ENCODE results near the gene NYNRIN. TPM values are rescaled to one million over a fixed set of nuclear protein-coding genes. Genes with fewer than 3 reads are reported as not detected.

Gene NYNRIN
- polyA plus RNA-seq, 3 donors = 0.18 to 0.84 (median 0.40) TPM

DNA sequence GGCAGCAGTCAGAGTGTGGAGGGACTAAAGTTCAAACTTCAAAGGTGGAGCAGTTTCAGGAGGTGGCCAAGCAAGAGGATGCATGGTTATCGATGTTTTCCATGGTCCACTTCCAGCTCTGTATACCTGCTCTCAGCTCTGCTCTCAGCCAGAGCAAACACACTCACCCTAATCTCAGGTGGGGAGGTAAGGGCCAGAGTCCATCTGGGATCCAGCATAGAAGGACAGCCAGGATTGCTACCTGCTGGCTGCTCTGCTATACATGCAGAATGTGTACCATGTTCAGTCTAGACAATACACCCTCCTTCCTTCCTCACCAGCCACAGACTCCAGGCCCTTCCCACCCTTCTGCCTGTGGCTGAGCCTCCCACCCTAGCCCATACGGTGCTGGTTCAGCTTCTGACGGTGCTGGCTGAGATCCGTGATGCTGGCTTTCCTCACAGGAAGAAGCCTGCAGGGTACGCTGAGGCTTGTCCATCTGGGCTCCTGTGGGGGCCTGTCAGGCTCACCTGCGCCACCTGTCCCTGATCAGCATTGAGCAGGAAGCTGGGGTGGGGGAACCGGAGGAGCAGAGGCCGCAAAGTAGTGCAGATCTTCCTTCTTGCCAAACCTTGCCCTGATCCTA lies 28.2 kb downstream of the NYNRIN start:
- WGBS (ENCODE audit: insufficient coverage) = 0% methylated on average over 2 of the region's 8 CpGs
- H3K36me3 Mint-ChIP-seq = peaks cover 6 to 11% of the 10 kb centered on the region in 2 donors
- intact Hi-C loops (cut with micrococcal nuclease) = no loop called here
- Histone ChIP-seq H3K79me2 (ENCODE audit: insufficient read depth, low read length) (peaks cover 21% of the 10 kb centered on the region), H3K9me3 (replicated peaks in 1 of 2; ENCODE audit: control insufficient read depth in 1 of 2, insufficient read depth in 1 of 2, low read length in 2 of 2) (no peaks in the 10 kb centered on the region), H3K27me3 (ENCODE audit: control insufficient read depth in 2 of 2, insufficient read depth in 2 of 2, low read length in 2 of 2) (no peaks in the 10 kb centered on the region), H2AFZ (ENCODE audit: insufficient read depth, low read depth, low read length, poor library complexity, severe bottlenecking) (no peak overlapping the region), H3K27ac (ENCODE audit: low read depth in 1 of 2, low read length in 2 of 2) (no peak overlapping the region), H4K20me1 (ENCODE audit: insufficient read depth, low read length) (peaks cover 17% of the 10 kb centered on the region), H3K4me2 (replicated peaks; ENCODE audit: extremely low read depth, low read length, poor library complexity, severe bottlenecking) (no peak overlapping the region), H3K4me1 (ENCODE audit: control insufficient read depth in 1 of 2, insufficient read depth in 2 of 2, low read length in 2 of 2) (peaks cover 31 to 46% of the 10 kb centered on the region in 2 donors), H3K9ac (ENCODE audit: insufficient read depth, low read length, poor library complexity, severe bottlenecking) (no peak overlapping the region), H3K36me3 (replicated peaks in 1 of 2; ENCODE audit: control insufficient read depth in 1 of 2, insufficient read depth in 2 of 2, low read length in 2 of 2) (peaks cover 2% of the 10 kb centered on the region in 2 donors), H3K4me3 (replicated peaks in 1 of 3; ENCODE audit: low read depth in 2 of 3, low read length in 3 of 3) (no peak overlapping the region)
- H3K27me3 Mint-ChIP-seq (ENCODE audit: low read depth in 3 of 3) = peaks cover 5 to 9% (median 9%) of the 10 kb centered on the region in 3 donors
- H3K4me1 Mint-ChIP-seq = peaks cover 31% of the 10 kb centered on the region
- TF ChIP-seq, protein P1, sequence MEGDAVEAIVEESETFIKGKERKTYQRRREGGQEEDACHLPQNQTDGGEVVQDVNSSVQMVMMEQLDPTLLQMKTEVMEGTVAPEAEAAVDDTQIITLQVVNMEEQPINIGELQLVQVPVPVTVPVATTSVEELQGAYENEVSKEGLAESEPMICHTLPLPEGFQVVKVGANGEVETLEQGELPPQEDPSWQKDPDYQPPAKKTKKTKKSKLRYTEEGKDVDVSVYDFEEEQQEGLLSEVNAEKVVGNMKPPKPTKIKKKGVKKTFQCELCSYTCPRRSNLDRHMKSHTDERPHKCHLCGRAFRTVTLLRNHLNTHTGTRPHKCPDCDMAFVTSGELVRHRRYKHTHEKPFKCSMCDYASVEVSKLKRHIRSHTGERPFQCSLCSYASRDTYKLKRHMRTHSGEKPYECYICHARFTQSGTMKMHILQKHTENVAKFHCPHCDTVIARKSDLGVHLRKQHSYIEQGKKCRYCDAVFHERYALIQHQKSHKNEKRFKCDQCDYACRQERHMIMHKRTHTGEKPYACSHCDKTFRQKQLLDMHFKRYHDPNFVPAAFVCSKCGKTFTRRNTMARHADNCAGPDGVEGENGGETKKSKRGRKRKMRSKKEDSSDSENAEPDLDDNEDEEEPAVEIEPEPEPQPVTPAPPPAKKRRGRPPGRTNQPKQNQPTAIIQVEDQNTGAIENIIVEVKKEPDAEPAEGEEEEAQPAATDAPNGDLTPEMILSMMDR (IDR thresholded peaks at IDR 0.05) = no peak
- H3K27ac Mint-ChIP-seq = peak overlapping the region in 1 of 7 donors; percentile 18
- no peak for DNase-seq
- H3K9me3 Mint-ChIP-seq = no peaks in the 10 kb centered on the region
- H3K4me3 Mint-ChIP-seq = no peak overlapping the region

DNA sequence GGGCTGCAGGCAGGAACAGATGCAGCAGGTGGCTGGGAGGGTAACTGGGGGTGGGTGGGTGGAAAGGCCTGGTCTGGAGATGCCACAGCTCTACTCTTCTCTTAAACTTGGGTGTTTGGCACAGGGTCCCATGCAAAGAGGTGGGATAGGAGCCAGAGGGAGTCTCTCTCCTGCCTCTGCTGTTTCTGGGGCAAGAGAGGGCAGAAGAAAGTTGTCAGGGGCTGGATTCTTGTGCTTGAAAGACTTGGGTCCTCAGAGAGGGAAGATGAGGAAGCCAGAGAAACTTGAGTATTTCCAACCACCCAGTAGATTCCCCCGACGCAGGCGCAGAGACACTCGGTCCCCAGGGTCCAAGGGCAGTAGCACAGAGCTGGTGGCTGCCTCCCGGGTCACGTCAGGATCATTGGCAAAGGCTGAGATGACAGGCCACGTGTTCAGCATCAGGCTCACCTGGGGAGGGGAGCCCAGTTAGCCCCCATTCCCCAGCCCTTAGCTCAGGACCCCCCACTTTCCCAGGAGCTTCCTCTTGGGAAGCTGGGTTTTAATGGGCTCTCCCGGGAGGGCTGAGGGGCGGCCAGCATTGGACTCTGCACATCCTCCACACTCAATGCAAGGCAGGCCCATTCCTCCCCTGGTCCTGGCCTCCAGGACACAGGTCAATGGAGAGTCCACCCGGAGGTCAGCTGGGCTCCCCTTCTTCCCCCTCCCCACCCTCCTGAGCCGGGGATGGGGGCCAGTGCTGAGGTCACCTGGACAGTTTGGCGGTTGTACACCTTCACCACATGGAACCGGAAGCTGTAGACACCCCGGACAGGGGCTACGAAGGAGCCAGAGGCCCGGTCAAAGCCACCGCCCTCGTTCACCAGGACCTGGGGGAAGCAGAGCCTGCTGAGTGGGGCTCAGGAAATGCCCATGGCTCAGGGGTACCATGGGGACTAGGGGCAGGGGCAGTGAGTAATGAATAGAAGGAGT lies 29.0 kb downstream of the NYNRIN start:
- no peak for DNase-seq
- Mint-ChIP-seq H3K27ac (no peak overlapping the region), H3K4me1 (peaks cover 34% of the 10 kb centered on the region), H3K27me3 (ENCODE audit: low read depth in 3 of 3) (peaks cover 5 to 9% (median 9%) of the 10 kb centered on the region in 3 donors), H3K9me3 (no peaks in the 10 kb centered on the region), H3K4me3 (no peak overlapping the region), H3K36me3 (peaks cover 12 to 19% of the 10 kb centered on the region in 2 donors)
- H2AFZ ChIP-seq (ENCODE audit: insufficient read depth, low read depth, low read length, poor library complexity, severe bottlenecking) = no peak overlapping the region
- H3K27ac ChIP-seq (ENCODE audit: low read depth in 1 of 2, low read length in 2 of 2) = no peak overlapping the region
- TF ChIP-seq, protein P1 (IDR thresholded peaks at IDR 0.05) = no peak
- H3K4me3 ChIP-seq (replicated peaks in 1 of 3; ENCODE audit: low read depth in 2 of 3, low read length in 3 of 3) = no peak overlapping the region
- intact Hi-C loops (cut with micrococcal nuclease) = no loop called here
- H4K20me1 ChIP-seq (ENCODE audit: insufficient read depth, low read length) = peaks cover 25% of the 10 kb centered on the region
- H3K36me3 ChIP-seq (replicated peaks in 1 of 2; ENCODE audit: control insufficient read depth in 1 of 2, insufficient read depth in 2 of 2, low read length in 2 of 2) = peaks cover 10% of the 10 kb centered on the region in 2 donors
- H3K4me2 ChIP-seq (replicated peaks; ENCODE audit: extremely low read depth, low read length, poor library complexity, severe bottlenecking) = no peak overlapping the region
- no peaks in the 10 kb centered on the region for H3K9me3 ChIP-seq (replicated peaks in 1 of 2; ENCODE audit: control insufficient read depth in 1 of 2, insufficient read depth in 1 of 2, low read length in 2 of 2)
- no peak overlapping the region for H3K9ac ChIP-seq (ENCODE audit: insufficient read depth, low read length, poor library complexity, severe bottlenecking)
- WGBS (ENCODE audit: insufficient coverage) = 83% methylated on average over 11 of the region's 18 CpGs
- H3K79me2 ChIP-seq (ENCODE audit: insufficient read depth, low read length) = peaks cover 27% of the 10 kb centered on the region
- peaks cover 27 to 43% of the 10 kb centered on the region in 2 donors for H3K4me1 ChIP-seq (ENCODE audit: control insufficient read depth in 1 of 2, insufficient read depth in 2 of 2, low read length in 2 of 2)
- no peaks in the 10 kb centered on the region for H3K27me3 ChIP-seq (ENCODE audit: control insufficient read depth in 2 of 2, insufficient read depth in 2 of 2, low read length in 2 of 2)

All from CD14-positive monocyte (primary cell).